IPS-20b (cell line): ENCODE data around the gene SSH2.

ENCODE experiments used
- H3K27ac ChIP-seq: one replicate; pipeline ENCODE4 v1.5.1; 2013; ENCODE audit warnings: low read length
- H3K27me3 ChIP-seq: 2 replicates; pipeline ENCODE4 v1.6.1; 2013; ENCODE audit warnings: mild to moderate bottlenecking, low read length, inconsistent platforms; ENCODE audit not compliant: insufficient read depth
- H3K36me3 ChIP-seq: 2 replicates; pipeline ENCODE4 v1.6.1; 2013; ENCODE audit warnings: low read depth, mild to moderate bottlenecking, inconsistent platforms, low read length, moderate library complexity; ENCODE audit not compliant: insufficient read depth
- H3K4me1 ChIP-seq: 2 replicates; pipeline ENCODE4 v1.6.1; 2013; ENCODE audit warnings: mild to moderate bottlenecking, control low read depth, inconsistent platforms, low read length, moderate library complexity; ENCODE audit not compliant: insufficient read depth
- H3K4me3 ChIP-seq: 2 replicates; pipeline ENCODE4 v1.5.1; 2013; ENCODE audit warnings: mild to moderate bottlenecking, low read length, inconsistent platforms
- H3K9ac ChIP-seq: 2 replicates; pipeline ENCODE4 v1.6.1; 2013; ENCODE audit warnings: low read depth, mild to moderate bottlenecking, inconsistent platforms, low read length, moderate library complexity
- H3K9me3 ChIP-seq: 2 replicates; pipeline ENCODE4 v1.6.1; 2013; ENCODE audit warnings: mild to moderate bottlenecking, low read depth, low read length, inconsistent platforms; ENCODE audit not compliant: insufficient read depth

The SSH2 gene

GRCh38 chr17:29927546-29927945, 2.5 kb downstream of the SSH2 start:
- Histone ChIP-seq H3K27me3 (no peaks in the 10 kb centered on the region; the same call in 1 of the 2 replicates), H3K27ac (no peak overlapping the region), H3K4me3 (no peak overlapping the region), H3K36me3 (no peaks in the 10 kb centered on the region), H3K4me1 (peaks cover 6% of the 10 kb centered on the region), H3K9ac (no peak overlapping the region), H3K9me3 (no peaks in the 10 kb centered on the region)

- H3K27ac ChIP-seq = no peak overlapping the region
- H3K9me3 ChIP-seq = no peaks in the 10 kb centered on the region
- no peaks in the 10 kb centered on the region for H3K36me3 ChIP-seq
- peaks cover 3% of the 10 kb centered on the region for H3K4me1 ChIP-seq
- no peak overlapping the region for H3K4me3 ChIP-seq
- no peak overlapping the region for H3K9ac ChIP-seq
- H3K27me3 ChIP-seq = no peaks in the 10 kb centered on the region
Observed at GRCh38 chr17:29924786-29925185, 5.2 kb downstream of the SSH2 start.

GRCh38 chr17:29918922-29919856, 10.8 kb downstream of the SSH2 start:
- H3K9me3 ChIP-seq = no peaks in the 10 kb centered on the region
- H3K4me3 ChIP-seq = no peak overlapping the region
- H3K9ac ChIP-seq = no peak overlapping the region
- no peaks in the 10 kb centered on the region for H3K27me3 ChIP-seq
- H3K4me1 ChIP-seq = no peaks in the 10 kb centered on the region
- H3K36me3 ChIP-seq = no peaks in the 10 kb centered on the region
- no peak overlapping the region for H3K27ac ChIP-seq

GRCh38 chr17:29918016-29918415, 12.0 kb downstream of the SSH2 start:
- H3K4me1 ChIP-seq = no peaks in the 10 kb centered on the region
- H3K36me3 ChIP-seq = no peaks in the 10 kb centered on the region
- no peaks in the 10 kb centered on the region for H3K9me3 ChIP-seq
- H3K4me3 ChIP-seq = no peak overlapping the region
- H3K27me3 ChIP-seq = no peaks in the 10 kb centered on the region
- H3K9ac ChIP-seq = no peak overlapping the region
- H3K27ac ChIP-seq = no peak overlapping the region

- H3K4me3 ChIP-seq = no peak overlapping the region
Observed at GRCh38 chr17:29914819-29915537, 15.1 kb downstream of the SSH2 start.

GRCh38 chr17:29911641-29912177, 18.3 kb downstream of the SSH2 start:
- no peaks in the 10 kb centered on the region for H3K9me3 ChIP-seq
- no peak overlapping the region for H3K9ac ChIP-seq
- no peaks in the 10 kb centered on the region for H3K27me3 ChIP-seq
- no peak overlapping the region for H3K4me3 ChIP-seq
- H3K4me1 ChIP-seq = no peaks in the 10 kb centered on the region
- H3K27ac ChIP-seq = no peak overlapping the region
- no peaks in the 10 kb centered on the region for H3K36me3 ChIP-seq

More at GRCh38 chr17:29914819-29915537, 15.1 kb downstream of the SSH2 start:
- H3K9ac ChIP-seq = no peak overlapping the region
- no peaks in the 10 kb centered on the region for H3K27me3 ChIP-seq
- H3K9me3 ChIP-seq = no peaks in the 10 kb centered on the region
- H3K4me1 ChIP-seq = no peaks in the 10 kb centered on the region
- no peaks in the 10 kb centered on the region for H3K36me3 ChIP-seq
- H3K27ac ChIP-seq = no peak overlapping the region

- no peak overlapping the region for H3K27ac ChIP-seq
- H3K36me3 ChIP-seq = no peaks in the 10 kb centered on the region
- peaks cover 11% of the 10 kb centered on the region for H3K9me3 ChIP-seq
- no peaks in the 10 kb centered on the region for H3K27me3 ChIP-seq
- no peak overlapping the region for H3K9ac ChIP-seq
- H3K4me1 ChIP-seq = no peaks in the 10 kb centered on the region
- H3K4me3 ChIP-seq = no peak overlapping the region
Observed at GRCh38 chr17:29909236-29910003, 20.6 kb downstream of the SSH2 start.

- Histone ChIP-seq H3K27ac (no peak overlapping the region), H3K9me3 (peaks cover 11% of the 10 kb centered on the region), H3K4me1 (no peaks in the 10 kb centered on the region), H3K27me3 (no peaks in the 10 kb centered on the region), H3K36me3 (no peaks in the 10 kb centered on the region), H3K9ac (no peak overlapping the region), H3K4me3 (no peak overlapping the region)
Observed at GRCh38 chr17:29906969-29907368, 23.1 kb downstream of the SSH2 start.

GRCh38 chr17:29905879-29906167, 24.2 kb downstream of the SSH2 start:
- no peak overlapping the region for H3K4me3 ChIP-seq
- H3K9me3 ChIP-seq = peaks cover 11% of the 10 kb centered on the region
- no peak overlapping the region for H3K9ac ChIP-seq
- H3K4me1 ChIP-seq = no peaks in the 10 kb centered on the region
- H3K27ac ChIP-seq = no peak overlapping the region
- no peaks in the 10 kb centered on the region for H3K27me3 ChIP-seq
- no peaks in the 10 kb centered on the region for H3K36me3 ChIP-seq

- Histone ChIP-seq H3K9me3 (peaks cover 11% of the 10 kb centered on the region), H3K4me1 (no peaks in the 10 kb centered on the region), H3K4me3 (no peak overlapping the region), H3K27ac (no peak overlapping the region), H3K27me3 (no peaks in the 10 kb centered on the region), H3K9ac (no peak overlapping the region), H3K36me3 (no peaks in the 10 kb centered on the region)
Observed at GRCh38 chr17:29905086-29905878, 24.7 kb downstream of the SSH2 start.

GRCh38 chr17:29903471-29903870, 26.6 kb downstream of the SSH2 start:
- Histone ChIP-seq H3K27me3 (no peaks in the 10 kb centered on the region), H3K36me3 (no peaks in the 10 kb centered on the region), H3K9ac (no peak overlapping the region), H3K27ac (no peak overlapping the region), H3K4me1 (no peaks in the 10 kb centered on the region), H3K4me3 (no peak overlapping the region), H3K9me3 (peaks cover 11% of the 10 kb centered on the region)
